Right atrium auricular region (tissue), 2 donors: ENCODE data around the gene ANKFN1. TPM values are rescaled to one million over a fixed set of nuclear protein-coding genes. Genes with fewer than 3 reads are reported as not detected.

Experiments
- DNase-seq: peaks from one replicate; pipeline ENCODE4 v3.0.0-alpha.2; 2019; ENCODE audit warnings: low spot score
- H3K27ac ChIP-seq, 2 donors: fragments of 200-600 bp; sonication (generic); 1 replicate in 1 of 2; 2 replicates in 1 of 2; pipeline ENCODE4 v1.5.1; 2016 to 2019
- H3K27me3 ChIP-seq, 2 donors: fragments of 200-600 bp; sonication (generic); one replicate each; pipeline versions ENCODE4 v1.5.1 to v1.6.0; 2017 to 2019
- H3K36me3 ChIP-seq: fragments of 200-600 bp; sonication (generic); one replicate; pipeline ENCODE4 v1.5.1; 2016
- H3K4me1 ChIP-seq, 2 donors: fragments of 200-600 bp; sonication (generic); one replicate each; pipeline versions ENCODE4 v1.5.1 to v1.6.0; 2017 to 2019
- H3K4me3 ChIP-seq, 2 donors: fragments of 200-600 bp; sonication (generic); 1 replicate in 1 of 2; 2 replicates in 1 of 2; pipeline ENCODE4 v1.5.1; 2017 to 2019; ENCODE audit warnings: mild to moderate bottlenecking in 1 of 2, moderate library complexity in 1 of 2
- H3K9me3 ChIP-seq, 2 donors: fragments of 200-600 bp; sonication (generic); one replicate each; pipeline ENCODE4 v1.5.1; 2019
- total RNA-seq, 2 donors: library from RNA; depleted of rRNA; stranded (reverse); fragments of >200 nt; gene quantifications; one replicate each; pipeline ENCODE4 v1.1.0, GENCODE V29; 2016
- TF ChIP-seq, protein P1 (sequence below), 2 donors: fragments of 200-600 bp; sonication (generic); IDR thresholded peaks; one replicate each; pipeline ENCODE4 v1.5.1; 2019; ENCODE audit warnings: antibody characterized with exemption in 2 of 2

Gene ANKFN1
- total RNA-seq, 2 donors from 2014 or later = 0.67 TPM; not detected in 1

DNA sequence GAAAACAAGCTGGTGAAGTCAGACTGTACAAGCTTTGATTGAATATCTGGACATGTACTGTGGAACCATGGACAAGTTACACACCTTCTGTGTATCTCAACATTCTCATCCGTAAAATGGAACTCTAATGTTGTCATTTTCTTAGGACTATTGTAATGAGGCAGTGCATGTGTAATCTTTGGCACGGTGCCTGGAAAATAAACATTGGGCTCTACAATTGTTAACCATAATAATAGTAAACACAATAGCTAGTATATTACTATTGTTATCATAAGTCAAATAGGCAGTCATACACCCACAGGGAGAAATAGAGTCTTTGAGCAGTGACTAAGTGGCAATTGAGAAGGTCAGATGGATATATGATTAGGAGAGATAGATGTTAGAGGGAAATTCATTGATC, 39.8 kb upstream of the ANKFN1 start:
- H3K27ac ChIP-seq = no peak overlapping the region
- TF ChIP-seq, protein P1, sequence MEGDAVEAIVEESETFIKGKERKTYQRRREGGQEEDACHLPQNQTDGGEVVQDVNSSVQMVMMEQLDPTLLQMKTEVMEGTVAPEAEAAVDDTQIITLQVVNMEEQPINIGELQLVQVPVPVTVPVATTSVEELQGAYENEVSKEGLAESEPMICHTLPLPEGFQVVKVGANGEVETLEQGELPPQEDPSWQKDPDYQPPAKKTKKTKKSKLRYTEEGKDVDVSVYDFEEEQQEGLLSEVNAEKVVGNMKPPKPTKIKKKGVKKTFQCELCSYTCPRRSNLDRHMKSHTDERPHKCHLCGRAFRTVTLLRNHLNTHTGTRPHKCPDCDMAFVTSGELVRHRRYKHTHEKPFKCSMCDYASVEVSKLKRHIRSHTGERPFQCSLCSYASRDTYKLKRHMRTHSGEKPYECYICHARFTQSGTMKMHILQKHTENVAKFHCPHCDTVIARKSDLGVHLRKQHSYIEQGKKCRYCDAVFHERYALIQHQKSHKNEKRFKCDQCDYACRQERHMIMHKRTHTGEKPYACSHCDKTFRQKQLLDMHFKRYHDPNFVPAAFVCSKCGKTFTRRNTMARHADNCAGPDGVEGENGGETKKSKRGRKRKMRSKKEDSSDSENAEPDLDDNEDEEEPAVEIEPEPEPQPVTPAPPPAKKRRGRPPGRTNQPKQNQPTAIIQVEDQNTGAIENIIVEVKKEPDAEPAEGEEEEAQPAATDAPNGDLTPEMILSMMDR (IDR thresholded peaks at IDR 0.05) = no peak
- no peaks in the 10 kb centered on the region for H3K9me3 ChIP-seq
- no peak overlapping the region for H3K4me3 ChIP-seq
- H3K27me3 ChIP-seq = no peaks in the 10 kb centered on the region
- DNase-seq = no peak
- H3K4me1 ChIP-seq = no peaks in the 10 kb centered on the region
- H3K36me3 ChIP-seq = no peaks in the 10 kb centered on the region

DNA sequence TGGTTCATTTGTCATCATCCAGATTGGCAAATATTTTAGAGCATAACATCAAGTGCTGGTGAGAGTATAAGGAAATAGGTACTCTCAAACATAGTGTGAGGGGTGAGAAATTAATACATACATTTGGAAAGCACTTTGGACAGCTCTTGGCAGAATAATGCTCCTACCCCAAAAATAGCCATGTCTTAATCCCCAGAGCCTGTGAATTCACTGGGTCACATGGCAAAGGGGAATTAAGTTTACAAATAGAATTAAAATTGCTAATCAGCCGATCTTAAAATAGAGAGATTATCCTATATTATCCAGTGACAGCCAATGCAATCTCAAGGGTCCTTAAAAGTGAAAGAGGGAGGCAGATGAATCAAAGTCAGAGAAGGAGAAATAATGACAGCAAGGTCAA, 38.8 kb upstream of the ANKFN1 start:
- Histone ChIP-seq H3K4me3 (no peak overlapping the region), H3K4me1 (no peaks in the 10 kb centered on the region), H3K27ac (no peak overlapping the region), H3K36me3 (no peaks in the 10 kb centered on the region), H3K27me3 (no peaks in the 10 kb centered on the region), H3K9me3 (no peaks in the 10 kb centered on the region)
- DNase-seq = no peak
- TF ChIP-seq, protein P1 (IDR thresholded peaks at IDR 0.05) = no peak

DNA sequence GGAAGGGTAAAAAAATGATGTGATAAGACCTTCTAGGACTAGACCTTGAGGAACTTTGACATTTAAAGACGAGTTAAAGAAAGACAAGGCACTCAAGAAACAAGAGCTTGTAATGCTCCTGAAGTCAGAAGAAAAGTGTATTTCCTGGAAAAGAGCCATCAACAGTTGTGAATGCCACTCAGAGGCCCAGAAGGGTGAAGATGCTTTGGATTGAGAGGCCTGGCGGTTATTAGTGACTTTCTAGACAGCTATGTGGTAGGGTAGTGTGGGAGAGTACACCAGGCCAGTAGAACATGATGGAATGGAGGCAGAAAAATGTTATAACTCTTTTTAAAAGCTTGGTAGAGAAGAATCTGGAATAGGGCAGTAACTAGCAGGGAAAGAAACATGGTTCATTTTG, 34.1 kb upstream of the ANKFN1 start:
- TF ChIP-seq, protein P1 (IDR thresholded peaks at IDR 0.05) = no peak
- no peaks in the 10 kb centered on the region for H3K9me3 ChIP-seq
- no peaks in the 10 kb centered on the region for H3K27me3 ChIP-seq
- DNase-seq = no peak
- no peaks in the 10 kb centered on the region for H3K4me1 ChIP-seq
- H3K27ac ChIP-seq = no peak overlapping the region
- no peak overlapping the region for H3K4me3 ChIP-seq
- no peaks in the 10 kb centered on the region for H3K36me3 ChIP-seq

DNA sequence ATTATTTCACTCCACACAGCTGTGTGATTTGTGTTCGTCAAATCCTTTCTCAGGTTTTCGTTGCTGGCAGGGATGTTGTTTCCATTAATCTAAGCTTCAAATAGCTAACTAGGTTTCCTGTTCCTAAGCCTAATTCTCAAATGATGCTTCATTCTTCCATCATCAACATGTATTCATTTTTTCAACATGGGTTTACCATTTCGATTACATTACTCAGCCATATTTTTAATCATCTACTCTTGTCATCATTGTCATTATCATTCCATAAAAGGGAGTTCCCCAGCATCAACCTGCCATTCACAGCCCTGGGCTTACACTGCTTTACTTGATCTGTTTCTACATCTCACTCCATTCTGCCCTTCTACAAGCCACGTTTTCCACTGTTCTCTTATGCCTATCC, 33.3 kb upstream of the ANKFN1 start:
- Histone ChIP-seq H3K4me1 (no peaks in the 10 kb centered on the region), H3K4me3 (no peak overlapping the region), H3K36me3 (no peaks in the 10 kb centered on the region), H3K27me3 (no peaks in the 10 kb centered on the region), H3K9me3 (no peaks in the 10 kb centered on the region), H3K27ac (no peak overlapping the region)
- no peak for DNase-seq
- TF ChIP-seq, protein P1 (IDR thresholded peaks at IDR 0.05) = no peak

DNA sequence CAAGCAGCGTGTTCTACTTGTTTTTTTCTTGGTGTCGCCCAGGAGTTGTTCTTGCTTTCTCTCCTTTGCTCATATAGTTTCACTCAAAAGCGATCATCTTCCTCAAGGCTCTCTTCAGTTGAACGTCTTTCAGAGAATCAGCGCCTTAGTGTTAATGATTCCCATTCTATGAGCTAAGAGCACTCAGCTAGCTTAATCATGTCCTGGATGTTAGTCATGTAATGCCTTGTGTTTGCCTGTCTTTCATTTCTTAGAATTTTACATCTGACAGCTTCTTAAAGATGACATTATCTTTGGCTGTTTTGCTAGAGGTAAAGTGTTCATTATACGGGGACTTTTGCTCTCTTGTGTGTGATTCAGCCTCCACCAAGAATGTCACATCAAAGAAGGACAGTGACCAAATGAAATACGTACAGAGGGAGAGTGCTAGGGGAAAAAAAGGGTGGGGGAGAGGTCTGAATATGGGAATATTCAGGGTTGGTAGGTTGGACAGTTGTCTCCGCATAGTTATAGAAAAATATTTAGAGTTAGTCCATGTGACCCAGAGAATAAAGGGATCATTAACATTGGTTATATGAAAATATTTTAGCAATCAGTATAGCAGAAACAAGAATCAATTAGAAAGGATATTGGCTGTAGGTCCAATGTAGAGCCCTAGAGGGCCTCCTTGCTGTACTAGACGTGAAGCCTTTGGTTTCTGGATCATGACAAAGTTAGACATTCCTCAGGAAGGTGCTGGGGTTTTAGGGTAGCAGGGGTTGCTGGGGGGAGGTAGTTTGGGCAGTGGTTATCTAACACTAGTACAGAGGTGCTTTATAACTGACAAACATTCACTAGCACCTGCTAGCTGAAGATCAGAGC, 31.9 kb upstream of the ANKFN1 start:
- Histone ChIP-seq H3K4me1 (no peaks in the 10 kb centered on the region), H3K36me3 (no peaks in the 10 kb centered on the region), H3K27me3 (no peaks in the 10 kb centered on the region), H3K9me3 (no peaks in the 10 kb centered on the region), H3K27ac (no peak overlapping the region), H3K4me3 (no peak overlapping the region)
- TF ChIP-seq, protein P1 (IDR thresholded peaks at IDR 0.05) = no peak
- no peak for DNase-seq
